NCI-H2196 (cell line): ENCODE measurements around the gene RAB27B.
"Not testable (repeated sequence)": the region's sequence is repeated elsewhere in the genome, so short reads cannot be mapped to it uniquely, and the experiment has no call there.

Experiments used
- DNase-seq: peaks from one replicate; lab custom pipeline; 2025; ENCODE audit not compliant: unreplicated experiment; lab: John Stamatoyannopoulos, UW

The RAB27B gene

GRCh38 chr18:54813977-54814565 lies 14.2 kb upstream of the RAB27B start:
- DNase-seq: no peak

- no peak for DNase-seq
Measured at GRCh38 chr18:54815086-54815485, 13.2 kb upstream of the RAB27B start.

GRCh38 chr18:54820785-54821275 lies 7.4 kb upstream of the RAB27B start:
- not testable (repeated sequence) for DNase-seq

GRCh38 chr18:54822872-54823845 lies 5.1 kb upstream of the RAB27B start:
- DNase-seq: no peak

GRCh38 chr18:54824761-54825160 lies 3.5 kb upstream of the RAB27B start:
- no peak for DNase-seq

GRCh38 chr18:54825601-54826344 lies 2.5 kb upstream of the RAB27B start:
- no peak for DNase-seq

- no peak for DNase-seq
Measured at GRCh38 chr18:54828986-54829385, 709 bp downstream of the RAB27B start.

GRCh38 chr18:54829856-54830255 lies 1.6 kb downstream of the RAB27B start:
- DNase-seq: no peak

- DNase-seq: no peak
Measured at GRCh38 chr18:54830260-54830659, 2.0 kb downstream of the RAB27B start.

- no peak for DNase-seq
Measured at GRCh38 chr18:54830866-54831265, 2.6 kb downstream of the RAB27B start.

GRCh38 chr18:54835944-54836343 lies 7.7 kb downstream of the RAB27B start:
- no peak for DNase-seq

GRCh38 chr18:54843314-54843713 lies 15.0 kb downstream of the RAB27B start:
- no peak for DNase-seq

GRCh38 chr18:54845787-54846186 lies 17.5 kb downstream of the RAB27B start:
- no peak for DNase-seq

- no peak for DNase-seq
Measured at GRCh38 chr18:54848121-54848520, 19.8 kb downstream of the RAB27B start.

GRCh38 chr18:54849683-54850082 lies 21.4 kb downstream of the RAB27B start:
- no peak for DNase-seq

- no peak for DNase-seq
Measured at GRCh38 chr18:54850598-54850997, 22.3 kb downstream of the RAB27B start.

- DNase-seq: no peak
Measured at GRCh38 chr18:54852780-54853675, 24.8 kb downstream of the RAB27B start.

GRCh38 chr18:54855050-54855449 lies 26.8 kb downstream of the RAB27B start:
- not testable (repeated sequence) for DNase-seq

GRCh38 chr18:54856105-54856646 lies 27.9 kb downstream of the RAB27B start:
- no peak for DNase-seq

GRCh38 chr18:54857499-54857898 lies 29.2 kb downstream of the RAB27B start:
- no peak for DNase-seq
